Muscle layer of colon (tissue), 2 donors: ENCODE measurements around the gene NOG.

Experiments used
- H3K27ac ChIP-seq: one replicate; pipeline ENCODE4 v1.7.0; 2013; ENCODE audit warnings: low read depth, mild to moderate bottlenecking, low read length, moderate library complexity
- H3K27me3 ChIP-seq, 2 donors: one replicate each; pipeline ENCODE4 v1.7.0; 2013; ENCODE audit warnings: low read length in 2 of 2, mild to moderate bottlenecking in 2 of 2; ENCODE audit not compliant: insufficient read depth in 2 of 2, control insufficient read depth in 1 of 2
- H3K36me3 ChIP-seq: one replicate; pipeline ENCODE4 v1.7.0; 2013; ENCODE audit warnings: mild to moderate bottlenecking, low read length; ENCODE audit not compliant: insufficient read depth
- H3K4me1 ChIP-seq: one replicate; pipeline ENCODE4 v1.7.0; 2013; ENCODE audit warnings: mild to moderate bottlenecking, low read length; ENCODE audit not compliant: insufficient read depth
- H3K4me3 ChIP-seq, 2 donors: one replicate each; pipeline ENCODE4 v1.7.0; 2013; ENCODE audit warnings: low read length in 2 of 2, low read depth in 1 of 2, mild to moderate bottlenecking in 1 of 2, moderate library complexity in 1 of 2
- H3K9ac ChIP-seq: one replicate; pipeline ENCODE4 v1.7.0; 2013; ENCODE audit warnings: low read length
- H3K9me3 ChIP-seq: one replicate; pipeline ENCODE4 v1.7.0; 2013; ENCODE audit warnings: mild to moderate bottlenecking, low read length
- donor health status: abdominal sarcoma.
- donor health status: Adenocarcinoma of cecum.

The NOG gene

GRCh38 chr17:56639517-56639916, 46.0 kb downstream of the NOG start:
- Histone ChIP-seq H3K36me3 (no peaks in the 10 kb centered on the region), H3K27ac (no peak overlapping the region), H3K9me3 (no peaks in the 10 kb centered on the region), H3K4me3 (no peak overlapping the region), H3K9ac (no peak overlapping the region), H3K27me3 (peaks cover 0 to 11% of the 10 kb centered on the region in 2 donors), H3K4me1 (no peaks in the 10 kb centered on the region)

- no peak overlapping the region for H3K4me3 ChIP-seq
- H3K36me3 ChIP-seq: no peaks in the 10 kb centered on the region
- no peak overlapping the region for H3K27ac ChIP-seq
- H3K9ac ChIP-seq: no peak overlapping the region
- H3K9me3 ChIP-seq: no peaks in the 10 kb centered on the region
- H3K27me3 ChIP-seq: peaks cover 0 to 10% of the 10 kb centered on the region in 2 donors
- no peaks in the 10 kb centered on the region for H3K4me1 ChIP-seq
Measured at GRCh38 chr17:56640116-56640515, 46.6 kb downstream of the NOG start.

GRCh38 chr17:56641373-56641772, 47.9 kb downstream of the NOG start:
- Histone ChIP-seq H3K9ac (no peak overlapping the region), H3K4me3 (no peak overlapping the region), H3K9me3 (no peaks in the 10 kb centered on the region), H3K27me3 (peaks cover 0 to 6% of the 10 kb centered on the region in 2 donors), H3K27ac (no peak overlapping the region), H3K4me1 (no peaks in the 10 kb centered on the region), H3K36me3 (no peaks in the 10 kb centered on the region)

DNA sequence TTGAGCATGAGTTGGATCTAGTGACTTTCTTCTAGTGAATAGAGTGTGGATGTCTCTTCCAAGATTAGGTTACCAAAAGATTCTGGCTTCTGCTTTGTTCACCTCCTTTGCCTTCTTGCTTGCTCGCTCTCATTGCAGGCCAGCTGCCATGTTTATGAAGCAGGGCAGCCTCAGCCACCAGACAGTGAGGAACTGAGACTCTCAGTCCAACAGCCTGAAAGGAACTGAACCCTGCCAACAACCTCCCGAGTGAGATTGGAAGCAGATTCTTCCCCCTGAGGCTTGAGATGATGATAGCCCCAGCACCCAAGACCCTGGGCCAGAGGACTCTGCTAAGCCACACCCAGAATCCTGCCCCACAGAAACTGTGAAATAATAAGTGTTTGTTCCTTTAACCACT, 48.4 kb downstream of the NOG start:
- no peaks in the 10 kb centered on the region for H3K9me3 ChIP-seq
- no peak overlapping the region for H3K27ac ChIP-seq
- H3K36me3 ChIP-seq: no peaks in the 10 kb centered on the region
- no peak overlapping the region for H3K9ac ChIP-seq
- H3K4me1 ChIP-seq: no peaks in the 10 kb centered on the region
- H3K4me3 ChIP-seq: no peak overlapping the region
- H3K27me3 ChIP-seq: peaks cover 0 to 6% of the 10 kb centered on the region in 2 donors

- H3K9me3 ChIP-seq: no peaks in the 10 kb centered on the region
- no peaks in the 10 kb centered on the region for H3K36me3 ChIP-seq
- no peak overlapping the region for H3K27ac ChIP-seq
- H3K9ac ChIP-seq: no peak overlapping the region
- no peak overlapping the region for H3K4me3 ChIP-seq
- no peaks in the 10 kb centered on the region for H3K4me1 ChIP-seq
- H3K27me3 ChIP-seq: peaks cover 0 to 6% of the 10 kb centered on the region in 2 donors
Measured at GRCh38 chr17:56642424-56642823, 48.9 kb downstream of the NOG start.
